GM19240 (cell line): ENCODE results near the gene KRT9.
"Not testable (repeated sequence)": the region's sequence is repeated elsewhere in the genome, so short reads cannot be mapped to it uniquely, and the experiment has no call there.

Experiments used
- DNase-seq: peaks from one replicate; pipeline ENCODE4 v3.0.0; 2011; ENCODE audit warnings: low spot score; ENCODE audit not compliant: insufficient read length

KRT9 gene

DNA sequence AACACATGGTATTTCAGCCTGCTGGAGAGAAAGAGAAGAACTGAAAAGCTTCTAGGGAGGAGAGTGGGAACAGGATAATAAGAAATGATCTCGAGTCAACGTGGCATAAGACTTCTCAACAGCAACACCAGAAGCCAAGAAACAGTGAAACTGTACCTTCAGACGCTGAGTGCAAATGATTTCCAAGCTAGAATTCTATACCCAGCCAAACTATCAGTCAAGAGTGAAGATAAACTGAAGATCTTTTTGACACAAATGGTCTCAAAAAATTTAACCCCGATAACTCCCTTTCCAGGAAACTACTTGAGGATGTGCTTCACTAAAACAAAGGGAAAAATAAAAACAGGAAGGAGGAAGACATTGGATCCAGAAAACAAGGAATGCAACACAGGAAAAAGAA, 35.1 kb upstream of the KRT9 start:
- DNase-seq = not testable (repeated sequence)

DNA sequence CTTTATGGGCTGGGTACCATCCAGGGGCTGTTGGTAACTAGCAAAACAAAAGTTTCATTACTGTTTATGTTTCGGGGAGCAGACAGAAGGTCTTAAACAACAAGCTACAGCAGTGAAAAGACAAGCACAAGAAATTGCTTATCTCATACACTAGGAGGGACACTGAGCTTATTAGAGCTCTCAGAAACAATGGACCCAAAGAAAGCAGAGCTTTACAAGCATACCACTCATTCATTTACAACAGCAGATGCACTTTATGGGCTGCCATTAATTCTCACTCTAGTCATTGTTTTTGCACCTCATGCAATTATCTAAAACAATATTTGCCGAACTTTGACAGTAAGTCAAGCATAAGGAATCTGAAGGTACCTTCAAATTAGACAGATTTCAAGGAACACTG, 30.7 kb upstream of the KRT9 start:
- DNase-seq = no peak

- DNase-seq = no peak
These were observed 28.5 kb upstream of the KRT9 start for GRCh38 chr17:41600318-41600717.

DNA sequence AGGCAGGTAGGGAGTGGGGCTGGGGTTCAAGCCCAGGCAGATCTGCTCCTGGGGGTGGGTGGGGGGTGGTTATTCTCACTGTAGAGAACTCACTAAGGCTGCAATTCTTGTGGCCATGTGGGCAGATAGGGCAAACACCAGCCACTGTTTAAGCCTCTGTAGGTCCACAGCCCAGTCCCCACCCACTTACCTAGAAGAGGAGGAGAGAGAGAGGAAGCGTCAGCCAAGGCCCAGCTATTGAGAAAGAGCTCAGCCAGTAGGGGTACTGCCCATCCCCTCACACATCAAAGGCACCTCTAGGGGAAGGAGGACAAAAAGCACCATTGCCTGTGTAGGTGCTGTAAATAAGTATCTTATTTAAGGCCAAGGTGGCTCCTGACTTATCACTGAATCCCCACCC, 27.8 kb upstream of the KRT9 start:
- no peak for DNase-seq

DNA sequence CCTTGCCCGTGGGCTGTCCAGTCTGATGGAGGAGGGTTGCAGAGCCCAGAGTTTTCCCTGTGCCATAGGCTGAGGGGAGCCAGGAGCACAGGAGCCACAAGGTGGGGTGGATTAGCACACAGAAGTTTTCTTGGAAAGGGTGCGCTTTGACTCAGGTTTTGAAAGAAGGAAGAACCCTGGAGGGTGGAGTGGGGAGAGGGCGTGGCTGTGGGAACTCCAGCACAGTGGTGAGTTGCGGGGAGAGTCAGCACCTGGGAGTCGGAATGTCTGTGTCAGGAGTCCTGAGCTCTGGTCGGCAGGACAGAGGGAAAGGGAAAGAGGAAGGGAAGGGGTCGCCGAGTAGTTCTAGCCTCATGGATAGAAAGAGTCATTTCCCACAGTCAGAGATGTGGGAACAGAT, 23.7 kb upstream of the KRT9 start:
- no peak for DNase-seq

DNA sequence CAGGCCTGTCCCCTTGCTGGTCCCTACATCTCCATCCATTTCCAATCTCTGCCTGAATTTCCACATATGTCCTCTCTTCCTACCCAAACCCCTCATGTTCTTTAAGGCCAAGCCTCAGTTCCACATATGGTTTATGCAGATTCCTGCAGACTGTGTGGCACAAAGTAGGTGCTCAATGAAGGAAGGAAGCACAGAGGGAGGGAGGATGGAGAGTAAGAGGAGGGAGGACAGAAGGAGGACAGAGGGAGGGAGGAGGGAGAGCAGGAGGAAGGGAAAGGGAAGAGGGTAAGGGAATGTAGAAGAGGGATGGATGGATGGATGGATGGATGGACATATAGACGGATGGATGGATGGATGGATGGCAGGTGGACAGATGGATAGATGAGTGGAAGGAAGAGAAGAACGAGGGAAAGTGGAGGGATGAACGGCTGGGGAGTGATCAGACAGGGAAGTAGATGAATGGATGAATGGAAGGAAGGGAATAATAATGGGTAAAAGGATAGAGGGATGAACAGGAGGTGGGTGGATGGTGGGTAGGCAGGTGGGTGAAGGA, 22.6 kb upstream of the KRT9 start:
- no peak for DNase-seq

- no peak for DNase-seq
These were observed 21.6 kb upstream of the KRT9 start for GRCh38 chr17:41593306-41593981.

- DNase-seq = no peak
These were observed 20.9 kb upstream of the KRT9 start for GRCh38 chr17:41592601-41593305.

DNA sequence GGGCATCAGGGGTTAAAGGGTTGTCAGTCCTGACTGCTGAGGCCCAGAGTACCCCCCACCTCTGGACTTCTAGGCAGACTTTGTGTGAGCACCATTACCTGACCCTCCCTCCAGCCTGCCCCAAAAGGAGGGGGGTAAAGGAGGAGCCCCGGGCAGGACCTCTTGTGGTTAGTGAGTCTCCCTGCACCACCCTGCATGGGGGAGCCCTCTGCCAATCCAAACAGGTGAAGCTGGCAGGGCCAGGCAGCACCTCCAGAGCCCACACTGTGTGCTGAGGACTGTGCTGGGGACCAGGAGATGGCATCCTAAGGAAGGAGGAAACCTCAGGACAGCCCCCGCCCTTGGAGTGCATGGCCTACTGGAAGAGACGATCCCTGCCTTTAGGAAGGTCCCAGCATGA, 17.4 kb upstream of the KRT9 start:
- DNase-seq = no peak

DNA sequence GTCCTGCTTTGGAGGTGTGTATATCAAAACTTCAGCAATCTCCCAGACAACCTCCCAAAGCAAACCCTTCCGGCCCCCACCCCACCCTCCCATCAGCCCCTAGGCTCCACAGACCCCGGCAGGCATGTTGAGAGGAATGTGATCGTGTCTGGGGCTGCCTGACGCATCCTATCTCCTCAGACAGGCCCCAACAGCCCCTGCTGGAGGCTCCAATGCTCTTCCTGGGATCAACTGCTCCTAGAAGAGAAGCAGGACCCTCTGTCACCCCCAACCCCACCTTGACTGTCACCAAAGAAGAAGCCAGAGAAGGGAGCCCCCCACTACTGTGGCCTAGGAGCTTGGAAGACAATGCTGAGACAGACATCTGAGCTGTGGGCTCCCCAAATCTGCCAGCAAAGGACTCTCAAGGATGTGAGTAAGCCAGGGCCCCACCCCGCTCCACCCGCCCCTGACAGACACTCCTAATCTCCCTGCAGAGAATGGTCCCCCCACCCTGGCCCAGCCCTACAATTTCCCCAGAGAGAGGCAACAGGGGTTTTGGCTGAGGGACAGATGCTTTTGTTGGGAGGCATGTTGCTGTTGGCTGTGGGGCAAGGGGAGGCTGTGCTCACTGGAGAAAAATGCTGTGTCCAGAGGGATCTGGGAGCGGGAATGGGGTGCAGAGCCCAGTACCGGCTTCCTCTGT, 16.4 kb upstream of the KRT9 start:
- DNase-seq = no peak

DNA sequence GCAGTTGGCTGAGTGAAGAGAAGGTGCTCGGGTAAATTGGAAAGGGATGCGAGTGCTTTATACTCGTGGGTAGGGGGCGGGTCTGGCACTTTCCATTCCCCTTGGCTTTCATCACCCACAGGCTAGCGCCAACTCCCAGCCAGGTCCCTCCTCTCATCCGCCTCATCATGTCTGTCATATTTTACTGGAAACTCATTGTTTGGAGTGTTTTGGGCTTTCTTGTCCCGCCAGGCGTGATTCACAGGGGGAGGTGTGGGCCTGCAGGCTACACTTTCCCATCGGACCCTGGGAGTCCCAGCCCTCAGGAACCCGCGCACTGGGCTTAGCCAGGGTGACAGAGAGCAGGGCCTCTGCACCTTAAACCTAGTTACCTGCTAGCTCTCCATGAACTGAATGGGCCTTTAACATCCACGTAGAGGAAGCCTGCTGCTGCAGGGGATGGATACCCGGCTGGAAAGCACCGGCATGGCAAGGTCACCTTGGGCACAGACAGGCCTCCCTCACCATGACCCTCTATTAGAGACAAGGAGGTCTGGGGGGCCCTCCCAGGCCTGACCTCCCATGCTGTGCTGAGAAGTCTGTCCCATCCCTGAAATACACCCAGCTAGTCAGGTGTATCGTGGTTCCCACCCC, 15.1 kb upstream of the KRT9 start, which contains the start of gene KRT14:
Gene KRT14, minus strand, starts transcription at position 33 of the 633 bp plus-strand sequence. CDS start 61 bp downstream, outside the sequence.
- DNase-seq = no peak

GRCh38 chr17:41585301-41586056, 13.6 kb upstream of the KRT9 start:
- no peak for DNase-seq

DNA sequence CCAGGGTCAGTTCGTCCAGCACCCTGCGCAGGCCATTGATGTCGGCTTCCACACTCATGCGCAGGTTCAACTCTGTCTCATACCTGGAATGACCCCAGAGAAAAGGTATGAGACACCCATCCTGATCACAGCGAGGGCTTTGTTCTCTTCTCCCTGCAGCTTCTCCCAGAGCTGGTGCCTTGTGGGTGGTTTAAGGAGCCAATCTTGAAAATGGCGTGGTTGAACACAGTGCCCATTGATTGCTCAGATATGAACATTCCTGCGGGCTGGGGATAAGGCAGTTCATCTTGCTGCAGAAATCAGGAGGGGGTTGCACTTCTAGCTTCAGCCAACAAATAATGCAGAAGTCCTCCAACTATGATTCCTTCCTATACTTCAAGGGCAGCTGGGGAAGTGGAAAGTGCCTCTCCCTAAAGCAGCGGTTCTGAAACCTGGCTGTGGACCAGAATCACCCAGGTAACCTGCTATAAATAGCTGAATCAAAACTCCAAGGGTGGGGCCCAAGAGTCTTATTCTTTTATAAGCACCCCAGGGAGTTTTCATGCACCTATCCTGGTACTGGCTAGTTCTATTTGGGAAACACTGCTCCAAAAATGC, 12.6 kb upstream of the KRT9 start:
- DNase-seq = not testable (repeated sequence)

- DNase-seq = no peak
These were observed 11.6 kb upstream of the KRT9 start for GRCh38 chr17:41583137-41584127.

DNA sequence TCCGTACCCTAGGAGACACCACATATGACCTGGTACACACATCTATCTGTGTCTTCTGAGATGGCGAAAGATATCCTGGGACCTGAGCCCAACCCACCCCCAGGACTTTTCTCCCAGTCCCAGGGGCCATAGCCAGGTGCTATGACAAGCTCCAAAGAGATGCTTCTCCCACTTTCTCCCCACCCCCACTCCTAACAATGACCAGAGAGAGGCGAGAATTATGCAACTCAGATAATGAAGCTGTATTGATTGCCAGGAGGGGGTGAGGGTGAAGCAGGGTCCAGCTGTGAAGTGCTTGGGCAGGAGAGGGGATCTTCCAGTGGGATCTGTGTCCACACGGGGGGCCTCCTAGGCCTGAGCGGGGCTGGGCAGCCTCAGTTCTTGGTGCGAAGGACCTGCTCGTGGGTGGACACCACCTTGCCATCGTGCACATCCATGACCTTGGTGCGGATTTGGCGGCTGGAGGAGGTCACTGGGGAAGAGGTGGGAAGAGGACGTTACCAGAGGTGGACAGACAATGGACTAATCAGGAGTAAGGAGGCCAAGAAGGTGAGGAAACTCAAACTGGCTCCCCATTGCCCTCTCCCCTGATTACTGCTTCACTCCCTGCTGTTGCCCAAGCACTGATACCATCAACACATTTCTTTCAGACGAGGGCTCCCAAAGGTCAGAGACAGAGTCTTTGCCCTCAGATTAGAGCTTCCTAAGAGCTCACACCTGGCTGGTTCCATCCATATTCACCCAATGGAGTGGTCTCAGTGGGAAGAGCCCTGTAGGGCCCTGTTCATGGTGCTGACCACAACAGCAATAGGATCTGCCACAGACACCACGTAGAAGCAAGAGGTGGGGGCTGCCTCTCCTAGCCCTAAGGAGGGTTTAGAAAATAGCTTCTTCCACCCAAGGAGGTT, 10.5 kb upstream of the KRT9 start:
- not testable (repeated sequence) for DNase-seq

- DNase-seq = no peak
These were observed 9.7 kb upstream of the KRT9 start for GRCh38 chr17:41581366-41582060.

DNA sequence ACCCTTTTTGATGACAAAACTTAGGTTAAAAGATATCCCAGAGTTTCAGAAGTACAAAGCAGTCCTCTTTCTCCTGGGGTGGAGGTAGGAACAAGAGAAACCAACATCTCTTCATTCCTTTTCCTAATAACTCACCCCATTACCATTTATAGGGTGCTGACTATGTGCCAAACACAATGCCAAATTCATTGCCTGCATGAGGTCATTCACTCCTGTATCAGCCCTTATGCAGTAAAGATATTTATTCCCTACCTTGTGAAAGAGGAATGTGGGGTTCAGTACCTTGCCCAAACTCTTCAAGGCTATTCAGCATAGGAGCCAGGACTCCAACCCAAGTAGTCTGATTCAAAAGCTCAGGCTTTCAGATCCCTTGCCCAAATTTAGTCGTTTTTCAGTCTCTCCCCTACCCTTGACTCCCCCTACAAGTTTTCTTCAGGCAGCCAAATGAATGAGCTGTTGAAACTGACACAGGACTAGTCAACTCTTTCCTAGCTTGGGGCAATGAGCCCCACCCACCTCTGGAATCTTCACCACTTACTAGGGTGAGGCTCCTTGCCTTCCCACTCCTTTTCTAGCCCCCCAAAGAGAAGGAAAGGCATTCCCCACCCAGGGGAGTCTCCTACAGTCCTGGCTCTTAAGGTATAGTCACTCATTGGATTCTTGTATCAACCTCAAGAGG, 9.0 kb upstream of the KRT9 start:
- no peak for DNase-seq
